GM13976 (cell line): ENCODE measurements around the gene HDAC9.

Experiments
- DNase-seq: peaks from one replicate; pipeline ENCODE4 v3.0.0; 2012; ENCODE audit warnings: low spot score
- CTCF ChIP-seq: IDR thresholded peaks from 2 replicates; pipeline ENCODE4 v1.5.1; 2012; ENCODE audit warnings: borderline replicate concordance, mild to moderate bottlenecking; ENCODE audit not compliant: insufficient read depth; ENCODE audit errors: extremely low read depth, missing control alignments, control extremely low read depth
- in situ Hi-C: fragments of 300-500 bp; cut with MboI; formaldehyde crosslinking; loops from one replicate; pipeline ENCODE4 v1.12.0; 2022; ENCODE audit warnings: low sequenced_read_pairs, mixed read lengths, inconsistent platforms; ENCODE audit not compliant: unreplicated experiment

HDAC9 gene

GRCh38 chr7:18859318-18859717 lies 363.8 kb downstream of the HDAC9 start:
- no peak for TF ChIP-seq CTCF
- no peak for DNase-seq
- in situ Hi-C loops, result no loop called here

DNA sequence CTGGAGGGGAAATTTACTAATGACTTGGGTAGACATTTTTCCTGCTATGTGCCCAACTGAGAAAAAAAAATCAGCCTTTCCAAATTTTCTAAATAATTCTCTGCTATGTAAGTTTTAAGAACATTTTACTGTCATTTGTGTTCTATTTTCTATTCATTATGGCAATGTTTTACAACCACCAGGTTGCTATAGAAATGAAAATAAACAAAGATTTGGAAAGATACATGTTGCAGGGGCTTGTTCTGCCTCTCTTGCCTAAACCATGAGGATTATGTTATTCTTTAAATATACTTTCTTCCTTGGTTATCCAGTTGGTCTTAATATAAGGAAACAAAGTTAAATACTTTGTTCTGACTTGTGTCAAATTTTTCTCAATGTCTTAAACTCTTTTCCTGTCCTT lies 364.7 kb downstream of the HDAC9 start:
- in situ Hi-C loops, result no loop called here
- no peak for DNase-seq
- TF ChIP-seq CTCF, result no peak

DNA sequence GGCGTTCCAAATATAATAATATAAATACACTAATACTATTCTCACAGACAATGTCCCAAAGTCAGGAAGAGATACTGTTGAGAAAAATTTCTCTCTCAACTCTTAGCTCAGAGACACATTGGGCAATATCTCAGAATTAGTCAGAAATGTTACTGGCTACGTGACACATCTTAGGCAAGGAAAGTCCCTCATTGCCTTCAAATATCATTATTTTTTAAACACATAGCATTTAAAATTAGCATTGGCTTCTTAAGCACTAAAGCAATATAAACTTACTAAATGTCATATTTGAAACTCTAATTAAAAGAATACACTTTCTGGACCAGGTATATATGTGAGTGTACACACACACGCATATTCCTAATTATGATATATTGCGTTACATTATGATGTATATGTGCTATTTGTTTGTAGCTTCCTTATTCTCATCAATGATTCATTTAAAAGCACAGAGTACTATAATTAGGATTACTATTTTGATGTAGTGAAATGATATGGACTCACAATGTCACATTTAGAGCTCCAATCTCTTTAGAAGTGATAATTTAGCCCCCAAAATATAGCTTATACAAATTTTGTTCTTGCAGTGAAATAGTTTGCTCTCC lies 366.1 kb downstream of the HDAC9 start:
- in situ Hi-C loops, result no loop called here
- DNase-seq, result peak; percentile 7
- TF ChIP-seq CTCF, result no peak

GRCh38 chr7:18864967-18865366 lies 369.4 kb downstream of the HDAC9 start:
- no peak for TF ChIP-seq CTCF
- in situ Hi-C loops, result no loop called here
- no peak for DNase-seq

DNA sequence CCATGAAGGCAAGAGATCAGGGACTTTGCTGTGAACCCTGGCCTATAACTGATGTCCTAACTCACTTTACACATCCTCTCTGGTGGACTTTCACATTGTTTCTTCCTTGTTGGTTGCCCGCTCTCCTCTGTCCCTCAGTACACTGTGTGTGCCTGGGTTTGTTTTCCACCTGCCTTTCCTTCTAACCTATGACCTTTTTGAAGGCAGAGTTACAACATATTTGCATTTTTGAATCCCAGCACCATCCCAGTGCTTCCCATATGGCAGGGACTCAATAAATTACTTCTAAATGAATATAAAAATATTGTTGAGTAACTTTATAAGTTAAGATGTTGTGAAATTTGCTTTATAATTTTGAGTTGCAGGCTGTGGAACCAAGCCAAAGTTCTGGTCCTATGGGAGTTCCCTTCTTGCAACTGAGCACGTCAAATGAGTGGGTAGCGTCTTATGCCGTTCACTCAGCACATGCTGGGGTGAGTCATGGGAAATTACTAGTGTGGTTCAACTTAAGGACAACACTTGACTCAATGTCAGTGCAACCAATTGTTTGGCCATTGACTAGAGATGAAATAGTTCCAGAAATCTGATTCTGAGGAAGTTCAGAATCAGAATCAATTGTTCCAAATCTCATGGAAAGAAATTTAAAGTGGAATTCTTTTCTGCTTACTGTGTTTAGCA lies 370.9 kb downstream of the HDAC9 start:
- no peak for TF ChIP-seq CTCF
- in situ Hi-C loops, result no loop called here
- peak; percentile 22 for DNase-seq

GRCh38 chr7:18872344-18872743 lies 376.8 kb downstream of the HDAC9 start:
- in situ Hi-C loops, result no loop called here
- TF ChIP-seq CTCF, result no peak
- DNase-seq, result no peak

GRCh38 chr7:18873734-18874336 lies 378.3 kb downstream of the HDAC9 start:
- no peak for DNase-seq
- TF ChIP-seq CTCF, result no peak
- in situ Hi-C loops, result no loop called here
